HCT116 (cell line): ENCODE measurements around the gene CCDC92.

ENCODE experiments used
- EZH2 ChIP-seq: fragments of 200-600 bp; sonication (generic); IDR thresholded peaks from 2 replicates; pipeline ENCODE4 v1.6.1; 2017; ENCODE audit warnings: antibody characterized with exemption, mixed run types
- EZH2phosphoT487 ChIP-seq: fragments of 200-600 bp; IDR thresholded peaks from 2 replicates; pipeline ENCODE4 v1.6.1; 2018; ENCODE audit warnings: antibody characterized with exemption, borderline replicate concordance
- FOSL1 ChIP-seq: IDR thresholded peaks from 2 replicates; pipeline ENCODE4 v1.6.1; 2012; ENCODE audit warnings: low read depth
- JUND ChIP-seq: IDR thresholded peaks from 2 replicates; pipeline ENCODE4 v1.6.1; 2012
- POLR2A ChIP-seq: IDR thresholded peaks from 2 replicates; pipeline ENCODE4 v1.7.0; 2011; ENCODE audit warnings: borderline replicate concordance; ENCODE audit not compliant: insufficient read depth, insufficient read length; ENCODE audit errors: extremely low read depth
- POLR2AphosphoS5 ChIP-seq: IDR thresholded peaks from 2 replicates; pipeline ENCODE4 v1.6.1; 2011; ENCODE audit warnings: mild to moderate bottlenecking, low read depth, low read length, moderate library complexity
- RAD21 ChIP-seq: IDR thresholded peaks from 2 replicates; pipeline ENCODE4 v1.6.1; 2012; ENCODE audit warnings: low read depth, mild to moderate bottlenecking
- SRF ChIP-seq: IDR thresholded peaks from 2 replicates; pipeline ENCODE4 v1.6.1; 2012; ENCODE audit warnings: low read depth
- ZNF274 ChIP-seq: fragments of 200-500 bp; sonication (Bioruptor generic); IDR thresholded peaks from 2 replicates; pipeline ENCODE4 v1.6.1; 2014; ENCODE audit warnings: mild to moderate bottlenecking, low read depth, low read length, inconsistent platforms
- TF ChIP-seq, protein P1 (sequence below), 3 experiments: fragments of 200-600 bp in 1 of 3; sonication (generic) in 1 of 3; IDR thresholded peaks in 2 of 3; conservative IDR thresholded peaks in 1 of 3; 2 replicates each; pipeline ENCODE4 v1.5.1; 2012 to 2017; ENCODE audit warnings: low read depth in 2 of 3, low read length in 2 of 3, antibody characterized with exemption in 1 of 3, borderline replicate concordance in 1 of 3, control low read depth in 1 of 3, mild to moderate bottlenecking in 1 of 3, mixed read lengths in 1 of 3, mixed run types in 1 of 3, moderate library complexity in 1 of 3; ENCODE audit not compliant: insufficient read depth in 1 of 3
- TF ChIP-seq, protein P2 (sequence below): IDR thresholded peaks from 2 replicates; pipeline ENCODE4 v1.6.1; 2012
- TF ChIP-seq, protein P3 (sequence below): IDR thresholded peaks from 2 replicates; pipeline ENCODE4 v1.6.1; 2012; ENCODE audit warnings: low read depth

DNA sequence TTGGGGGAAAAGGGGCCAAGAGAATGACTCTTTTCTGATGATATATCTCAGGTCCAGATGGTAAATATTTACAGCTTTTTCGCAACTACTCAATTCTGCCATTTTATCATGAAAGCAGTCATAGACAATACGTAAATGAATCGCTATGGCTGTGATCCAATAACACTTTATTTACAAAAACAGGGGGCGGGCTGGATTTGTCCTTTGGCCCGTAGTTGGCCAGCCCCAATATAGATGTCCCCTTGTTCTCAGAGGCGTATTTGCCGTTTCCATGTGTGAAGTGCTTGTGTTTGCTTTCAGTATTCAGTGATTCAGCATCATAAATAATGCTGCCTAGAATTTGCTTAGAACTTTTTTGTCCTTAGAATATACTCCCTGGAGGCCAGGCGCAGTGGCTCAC is 77.2 kb downstream of the CCDC92 start:
- TF ChIP-seq, protein P1, sequence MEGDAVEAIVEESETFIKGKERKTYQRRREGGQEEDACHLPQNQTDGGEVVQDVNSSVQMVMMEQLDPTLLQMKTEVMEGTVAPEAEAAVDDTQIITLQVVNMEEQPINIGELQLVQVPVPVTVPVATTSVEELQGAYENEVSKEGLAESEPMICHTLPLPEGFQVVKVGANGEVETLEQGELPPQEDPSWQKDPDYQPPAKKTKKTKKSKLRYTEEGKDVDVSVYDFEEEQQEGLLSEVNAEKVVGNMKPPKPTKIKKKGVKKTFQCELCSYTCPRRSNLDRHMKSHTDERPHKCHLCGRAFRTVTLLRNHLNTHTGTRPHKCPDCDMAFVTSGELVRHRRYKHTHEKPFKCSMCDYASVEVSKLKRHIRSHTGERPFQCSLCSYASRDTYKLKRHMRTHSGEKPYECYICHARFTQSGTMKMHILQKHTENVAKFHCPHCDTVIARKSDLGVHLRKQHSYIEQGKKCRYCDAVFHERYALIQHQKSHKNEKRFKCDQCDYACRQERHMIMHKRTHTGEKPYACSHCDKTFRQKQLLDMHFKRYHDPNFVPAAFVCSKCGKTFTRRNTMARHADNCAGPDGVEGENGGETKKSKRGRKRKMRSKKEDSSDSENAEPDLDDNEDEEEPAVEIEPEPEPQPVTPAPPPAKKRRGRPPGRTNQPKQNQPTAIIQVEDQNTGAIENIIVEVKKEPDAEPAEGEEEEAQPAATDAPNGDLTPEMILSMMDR (IDR thresholded peaks at IDR 0.05 in 2 of 3, conservative IDR thresholded peaks at IDR 0.05 in 1 of 3; ENCODE audit: borderline replicate concordance in 1 of 3, insufficient read depth in 1 of 3, low read depth in 2 of 3, low read length in 2 of 3), result no peak
- TF ChIP-seq EZH2phosphoT487 (no peak), EZH2 (no peak), POLR2A (no peak), FOSL1 (no peak), POLR2AphosphoS5 (no peak), SRF (no peak), ZNF274 (no peak), JUND (no peak), RAD21 (no peak)
- TF ChIP-seq, protein P2, sequence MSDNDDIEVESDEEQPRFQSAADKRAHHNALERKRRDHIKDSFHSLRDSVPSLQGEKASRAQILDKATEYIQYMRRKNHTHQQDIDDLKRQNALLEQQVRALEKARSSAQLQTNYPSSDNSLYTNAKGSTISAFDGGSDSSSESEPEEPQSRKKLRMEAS, result no peak
- TF ChIP-seq, protein P3, sequence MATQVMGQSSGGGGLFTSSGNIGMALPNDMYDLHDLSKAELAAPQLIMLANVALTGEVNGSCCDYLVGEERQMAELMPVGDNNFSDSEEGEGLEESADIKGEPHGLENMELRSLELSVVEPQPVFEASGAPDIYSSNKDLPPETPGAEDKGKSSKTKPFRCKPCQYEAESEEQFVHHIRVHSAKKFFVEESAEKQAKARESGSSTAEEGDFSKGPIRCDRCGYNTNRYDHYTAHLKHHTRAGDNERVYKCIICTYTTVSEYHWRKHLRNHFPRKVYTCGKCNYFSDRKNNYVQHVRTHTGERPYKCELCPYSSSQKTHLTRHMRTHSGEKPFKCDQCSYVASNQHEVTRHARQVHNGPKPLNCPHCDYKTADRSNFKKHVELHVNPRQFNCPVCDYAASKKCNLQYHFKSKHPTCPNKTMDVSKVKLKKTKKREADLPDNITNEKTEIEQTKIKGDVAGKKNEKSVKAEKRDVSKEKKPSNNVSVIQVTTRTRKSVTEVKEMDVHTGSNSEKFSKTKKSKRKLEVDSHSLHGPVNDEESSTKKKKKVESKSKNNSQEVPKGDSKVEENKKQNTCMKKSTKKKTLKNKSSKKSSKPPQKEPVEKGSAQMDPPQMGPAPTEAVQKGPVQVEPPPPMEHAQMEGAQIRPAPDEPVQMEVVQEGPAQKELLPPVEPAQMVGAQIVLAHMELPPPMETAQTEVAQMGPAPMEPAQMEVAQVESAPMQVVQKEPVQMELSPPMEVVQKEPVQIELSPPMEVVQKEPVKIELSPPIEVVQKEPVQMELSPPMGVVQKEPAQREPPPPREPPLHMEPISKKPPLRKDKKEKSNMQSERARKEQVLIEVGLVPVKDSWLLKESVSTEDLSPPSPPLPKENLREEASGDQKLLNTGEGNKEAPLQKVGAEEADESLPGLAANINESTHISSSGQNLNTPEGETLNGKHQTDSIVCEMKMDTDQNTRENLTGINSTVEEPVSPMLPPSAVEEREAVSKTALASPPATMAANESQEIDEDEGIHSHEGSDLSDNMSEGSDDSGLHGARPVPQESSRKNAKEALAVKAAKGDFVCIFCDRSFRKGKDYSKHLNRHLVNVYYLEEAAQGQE, result no peak
